Memory B cell (primary cell): Measurements from ENCODE around the gene MATN3.

Source experiments
- ATAC-seq: fragments of 150-1000 bp; cut with Tn5 transposase; 2 replicates; pipeline ENCODE4 v1.10.0; 2021; ENCODE audit warnings: low read depth, mild to moderate bottlenecking, moderate library complexity
- DNase-seq, 2 donors: peaks; one replicate each; pipeline ENCODE4 v3.0.0; 2022; ENCODE audit warnings: low spot score in 2 of 2
- H3K27ac Mint-ChIP-seq: one replicate; pipeline ENCODE4 v1.8.0; 2022; ENCODE audit warnings: mild to moderate bottlenecking, moderate library complexity, mixed read lengths
- H3K27me3 Mint-ChIP-seq: one replicate; pipeline ENCODE4 v1.8.0; 2022; ENCODE audit warnings: mixed read lengths
- H3K36me3 Mint-ChIP-seq: one replicate; pipeline ENCODE4 v1.8.0; 2022; ENCODE audit warnings: mild to moderate bottlenecking, mixed read lengths
- H3K4me1 Mint-ChIP-seq: one replicate; pipeline ENCODE4 v1.8.0; 2022; ENCODE audit warnings: mixed read lengths
- H3K4me3 Mint-ChIP-seq: one replicate; pipeline ENCODE4 v1.8.0; 2022; ENCODE audit warnings: mild to moderate bottlenecking, moderate library complexity, mixed read lengths
- H3K9me3 Mint-ChIP-seq: one replicate; pipeline ENCODE4 v1.8.0; 2022; ENCODE audit warnings: mixed read lengths

The MATN3 gene

DNA sequence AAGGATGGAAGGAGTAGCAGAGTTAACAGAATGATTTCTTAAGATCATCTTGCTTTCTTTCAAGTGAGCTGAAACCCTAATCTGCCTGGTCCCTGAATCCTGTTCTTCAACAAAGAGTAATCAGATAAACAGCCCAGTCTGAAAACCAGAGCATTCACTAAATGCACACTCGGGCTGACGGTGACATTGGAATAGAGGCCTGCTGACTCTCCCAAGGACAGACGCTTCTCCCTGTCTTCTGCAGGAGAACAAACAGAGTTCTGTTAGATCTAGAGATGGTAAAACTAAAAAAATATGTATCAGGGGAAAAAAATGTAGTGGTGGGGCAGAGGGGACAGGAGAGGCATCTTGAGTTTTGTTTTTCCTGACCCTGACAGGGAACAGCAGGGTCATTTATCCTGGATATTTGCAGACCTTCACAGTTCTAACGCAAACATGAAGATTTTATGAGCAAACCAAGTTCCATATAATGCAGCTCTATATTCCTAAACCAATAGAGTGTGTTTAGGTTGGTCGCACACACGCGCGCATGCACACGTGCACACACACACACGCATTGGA, 7.3 kb downstream of the MATN3 start:
- peaks cover 11% of the 10 kb centered on the region for H3K27me3 Mint-ChIP-seq
- no peak overlapping the region for H3K4me3 Mint-ChIP-seq
- H3K9me3 Mint-ChIP-seq, result no peaks in the 10 kb centered on the region
- no peak for DNase-seq
- H3K36me3 Mint-ChIP-seq, result no peaks in the 10 kb centered on the region
- ATAC-seq, result no peak
- H3K4me1 Mint-ChIP-seq, result no peaks in the 10 kb centered on the region
- H3K27ac Mint-ChIP-seq, result no peak overlapping the region

DNA sequence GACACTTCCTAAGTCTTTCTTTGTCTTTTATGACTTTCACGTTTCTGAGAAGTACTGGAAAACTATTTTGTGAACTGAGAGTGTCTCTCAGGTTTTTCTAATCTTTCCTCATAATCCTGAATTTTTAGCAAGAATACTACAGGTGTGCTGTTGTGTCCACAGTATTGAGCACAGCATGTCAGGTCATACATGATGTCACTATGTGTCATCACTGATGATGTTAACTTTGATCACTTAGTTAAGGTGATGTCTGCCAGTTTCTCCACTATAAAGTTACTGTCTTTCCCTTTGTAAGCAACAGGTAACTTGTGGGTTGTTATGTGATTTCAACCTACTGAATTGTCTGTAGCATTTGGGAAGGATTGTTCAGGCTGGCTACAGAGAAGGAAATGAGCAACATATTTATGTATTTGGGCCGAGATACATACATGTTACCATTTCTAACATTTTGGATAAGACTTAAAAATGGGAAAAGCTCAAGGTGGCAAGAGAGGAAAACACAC, 11.1 kb downstream of the MATN3 start:
- Mint-ChIP-seq H3K4me3 (no peak overlapping the region), H3K27ac (no peak overlapping the region)

GRCh38 chr2:19993731-19994130, 18.7 kb downstream of the MATN3 start:
- Mint-ChIP-seq H3K4me3 (no peak overlapping the region), H3K36me3 (no peaks in the 10 kb centered on the region), H3K27me3 (peaks cover 11% of the 10 kb centered on the region), H3K9me3 (no peaks in the 10 kb centered on the region), H3K27ac (no peak overlapping the region), H3K4me1 (peaks cover 8% of the 10 kb centered on the region)
- DNase-seq (no peak), ATAC-seq (no peak)

More for the DNA sequence above, 11.1 kb downstream of the MATN3 start:
- no peaks in the 10 kb centered on the region for H3K36me3 Mint-ChIP-seq
- ATAC-seq, result no peak
- H3K27me3 Mint-ChIP-seq, result peaks cover 11% of the 10 kb centered on the region
- H3K4me1 Mint-ChIP-seq, result no peaks in the 10 kb centered on the region
- H3K9me3 Mint-ChIP-seq, result no peaks in the 10 kb centered on the region
- DNase-seq, result no peak

GRCh38 chr2:19991895-19992294, 20.6 kb downstream of the MATN3 start:
- ATAC-seq (no peak), DNase-seq (no peak)
- H3K27ac Mint-ChIP-seq, result no peak overlapping the region
- H3K36me3 Mint-ChIP-seq, result no peaks in the 10 kb centered on the region
- H3K4me3 Mint-ChIP-seq, result no peak overlapping the region
- no peaks in the 10 kb centered on the region for H3K9me3 Mint-ChIP-seq
- peaks cover 6% of the 10 kb centered on the region for H3K27me3 Mint-ChIP-seq
- peaks cover 15% of the 10 kb centered on the region for H3K4me1 Mint-ChIP-seq

DNA sequence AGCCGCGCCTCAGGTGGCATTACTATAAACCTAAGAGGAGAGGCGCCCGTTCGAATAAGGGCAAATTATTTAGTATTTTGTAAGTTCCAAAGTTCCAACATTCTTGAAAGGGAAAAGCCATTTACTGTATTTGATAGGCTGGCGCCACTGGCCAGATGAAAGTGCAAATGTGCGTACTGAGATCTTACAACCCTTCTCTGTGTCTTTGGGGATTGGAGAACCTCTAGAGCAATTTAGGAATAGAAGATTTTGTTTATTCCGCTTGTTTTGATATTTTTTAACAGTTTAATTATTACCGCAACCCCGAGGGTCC, 22.1 kb downstream of the MATN3 start:
- no peaks in the 10 kb centered on the region for H3K9me3 Mint-ChIP-seq
- H3K27ac Mint-ChIP-seq, result peak overlapping the region; percentile 96
- H3K4me3 Mint-ChIP-seq, result peak overlapping the region; percentile 93
- peaks cover 15% of the 10 kb centered on the region for H3K4me1 Mint-ChIP-seq
- DNase-seq (no peak), ATAC-seq (no peak)
- peaks cover 3% of the 10 kb centered on the region for H3K27me3 Mint-ChIP-seq
- H3K36me3 Mint-ChIP-seq, result peaks cover 7% of the 10 kb centered on the region

GRCh38 chr2:19989667-19990415, 22.6 kb downstream of the MATN3 start, which contains the start of gene WDR35:
WDR35 (minus strand) TSS chr2:19990105; CDS start chr2:19990015, 90 bp downstream.
- peak; percentile 86 to 87 for DNase-seq
- H3K27ac Mint-ChIP-seq, result peak within 1 kb of the TSS; percentile 96
- peaks cover 3% of the 10 kb centered on the region for H3K27me3 Mint-ChIP-seq
- H3K9me3 Mint-ChIP-seq, result no peaks in the 10 kb centered on the region
- peak within 1 kb of the TSS; percentile 93 for H3K4me3 Mint-ChIP-seq
- H3K36me3 Mint-ChIP-seq, result peaks cover 10% of the 10 kb centered on the region
- peak; percentile 93 for ATAC-seq
- peaks cover 17% of the 10 kb centered on the region for H3K4me1 Mint-ChIP-seq

DNA sequence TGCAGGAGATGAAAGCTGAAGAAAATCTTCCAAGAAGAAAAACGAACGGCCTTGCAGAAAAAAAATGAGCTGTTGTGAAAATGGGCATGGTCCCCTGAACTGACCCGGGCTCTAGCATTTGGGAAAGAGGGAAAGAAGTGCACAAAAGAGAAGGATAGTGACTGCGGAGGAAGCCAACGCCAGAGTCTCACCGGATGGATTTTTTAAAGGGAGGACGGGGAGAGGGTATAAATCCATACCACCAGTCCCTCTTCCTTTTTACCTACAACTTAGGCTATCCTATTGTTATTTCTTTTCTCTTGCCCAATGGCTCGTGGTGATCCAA, 23.2 kb downstream of the MATN3 start:
- Mint-ChIP-seq H3K9me3 (no peaks in the 10 kb centered on the region), H3K36me3 (peaks cover 11% of the 10 kb centered on the region), H3K27me3 (peaks cover 2% of the 10 kb centered on the region), H3K4me3 (peak overlapping the region; percentile 93), H3K4me1 (peaks cover 17% of the 10 kb centered on the region), H3K27ac (peak overlapping the region; percentile 96)
- no peak for DNase-seq
- no peak for ATAC-seq

GRCh38 chr2:19988600-19988999, 23.9 kb downstream of the MATN3 start:
- no peak for DNase-seq
- peak overlapping the region; percentile 96 for H3K27ac Mint-ChIP-seq
- H3K9me3 Mint-ChIP-seq, result no peaks in the 10 kb centered on the region
- ATAC-seq, result no peak
- peaks cover 2% of the 10 kb centered on the region for H3K27me3 Mint-ChIP-seq
- H3K4me1 Mint-ChIP-seq, result peaks cover 17% of the 10 kb centered on the region
- peaks cover 12% of the 10 kb centered on the region for H3K36me3 Mint-ChIP-seq
- H3K4me3 Mint-ChIP-seq, result peak overlapping the region; percentile 93

GRCh38 chr2:19987936-19988335, 24.5 kb downstream of the MATN3 start:
- H3K36me3 Mint-ChIP-seq, result peaks cover 15% of the 10 kb centered on the region
- no peaks in the 10 kb centered on the region for H3K9me3 Mint-ChIP-seq
- peaks cover 2% of the 10 kb centered on the region for H3K27me3 Mint-ChIP-seq
- no peak overlapping the region for H3K4me3 Mint-ChIP-seq
- peaks cover 17% of the 10 kb centered on the region for H3K4me1 Mint-ChIP-seq
- peak overlapping the region; percentile 96 for H3K27ac Mint-ChIP-seq
- DNase-seq (no peak), ATAC-seq (peak; percentile 49)

DNA sequence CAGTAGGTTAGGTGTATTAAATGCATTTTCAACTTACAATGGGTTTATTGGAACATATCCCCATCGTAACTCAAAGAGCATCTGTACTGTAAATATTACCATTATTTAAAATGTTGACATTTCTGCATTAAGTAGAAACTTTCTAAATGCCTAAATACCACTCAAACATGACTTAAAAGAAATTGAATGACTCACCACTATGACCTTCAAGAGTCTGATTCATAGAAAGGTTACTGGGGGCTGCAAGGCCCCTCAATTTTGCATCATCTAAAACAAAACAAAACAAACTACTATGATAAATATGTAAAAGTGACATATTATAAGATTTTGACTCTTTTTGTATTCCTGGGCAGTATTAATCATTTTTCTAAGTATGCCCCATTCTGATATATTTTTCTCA, 30.2 kb downstream of the MATN3 start:
- H3K27me3 Mint-ChIP-seq, result no peaks in the 10 kb centered on the region
- ATAC-seq, result no peak
- H3K36me3 Mint-ChIP-seq, result peaks cover 29% of the 10 kb centered on the region
- no peak overlapping the region for H3K27ac Mint-ChIP-seq
- H3K4me3 Mint-ChIP-seq, result no peak overlapping the region
- H3K9me3 Mint-ChIP-seq, result no peaks in the 10 kb centered on the region
- no peak for DNase-seq
- peaks cover 3% of the 10 kb centered on the region for H3K4me1 Mint-ChIP-seq

DNA sequence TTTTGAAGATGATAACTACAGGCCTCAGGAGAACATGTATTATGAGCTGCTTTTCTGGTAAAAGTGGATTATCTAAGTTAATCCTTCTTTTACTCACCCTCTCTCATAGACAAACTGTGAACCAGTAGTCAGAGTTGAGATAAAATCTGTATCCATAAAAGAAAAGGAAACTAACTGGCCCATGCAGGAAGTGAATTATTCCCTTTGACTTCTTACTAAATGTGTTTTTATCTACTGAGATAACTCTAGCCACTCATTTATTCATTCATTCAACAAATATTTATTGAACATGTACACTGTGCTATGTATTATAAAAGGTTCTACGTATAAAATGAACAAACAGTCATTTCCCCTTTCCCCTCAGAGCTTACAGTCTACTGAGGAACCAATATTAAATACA, 32.5 kb downstream of the MATN3 start:
- H3K4me3 Mint-ChIP-seq, result no peak overlapping the region

GRCh38 chr2:19973466-19973865, 39.0 kb downstream of the MATN3 start:
- H3K9me3 Mint-ChIP-seq, result no peaks in the 10 kb centered on the region
- H3K36me3 Mint-ChIP-seq, result peaks cover 11% of the 10 kb centered on the region
- ATAC-seq, result no peak
- peaks cover 2% of the 10 kb centered on the region for H3K4me1 Mint-ChIP-seq
- H3K4me3 Mint-ChIP-seq, result no peak overlapping the region
- no peak for DNase-seq
- H3K27me3 Mint-ChIP-seq, result no peaks in the 10 kb centered on the region
- H3K27ac Mint-ChIP-seq, result no peak overlapping the region

More for the DNA sequence above, 32.5 kb downstream of the MATN3 start:
- Mint-ChIP-seq H3K27ac (no peak overlapping the region), H3K4me1 (no peaks in the 10 kb centered on the region), H3K36me3 (peaks cover 19% of the 10 kb centered on the region), H3K27me3 (no peaks in the 10 kb centered on the region), H3K9me3 (no peaks in the 10 kb centered on the region)
- ATAC-seq (no peak), DNase-seq (no peak)

DNA sequence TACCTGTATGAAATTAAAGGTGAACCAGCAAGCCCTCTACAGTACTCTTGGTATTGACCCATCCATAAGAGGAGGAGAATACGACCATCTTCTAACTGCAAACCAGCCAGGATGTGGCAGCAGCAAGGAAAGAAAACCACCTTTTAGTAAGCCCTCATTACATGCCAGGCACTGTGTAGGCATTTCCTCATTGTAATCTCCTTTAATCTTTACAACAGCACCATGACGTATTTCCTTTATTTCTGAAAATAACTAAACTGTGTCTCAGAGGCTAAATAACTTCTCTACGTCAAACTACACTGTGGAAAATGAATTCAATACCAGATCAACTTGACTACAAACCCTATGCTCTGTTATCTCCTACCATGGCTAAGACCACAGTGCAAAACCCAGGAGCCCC, 40.8 kb downstream of the MATN3 start:
- DNase-seq (no peak), ATAC-seq (no peak)
- H3K4me1 Mint-ChIP-seq, result peaks cover 2% of the 10 kb centered on the region
- no peak overlapping the region for H3K4me3 Mint-ChIP-seq
- H3K27ac Mint-ChIP-seq, result no peak overlapping the region
- no peaks in the 10 kb centered on the region for H3K27me3 Mint-ChIP-seq
- H3K36me3 Mint-ChIP-seq, result peaks cover 14% of the 10 kb centered on the region
- H3K9me3 Mint-ChIP-seq, result no peaks in the 10 kb centered on the region

GRCh38 chr2:19963386-19963785, 49.1 kb downstream of the MATN3 start:
- H3K27ac Mint-ChIP-seq, result no peak overlapping the region
- H3K4me3 Mint-ChIP-seq, result no peak overlapping the region
- H3K9me3 Mint-ChIP-seq, result no peaks in the 10 kb centered on the region
- H3K27me3 Mint-ChIP-seq, result no peaks in the 10 kb centered on the region
- no peak for ATAC-seq
- H3K4me1 Mint-ChIP-seq, result no peaks in the 10 kb centered on the region
- H3K36me3 Mint-ChIP-seq, result peaks cover 14% of the 10 kb centered on the region
- no peak for DNase-seq
